Breast epithelium (tissue), 3 donors: ENCODE data around the gene CMTM6.

Source experiments
- CTCF ChIP-seq, 3 donors: fragments of 450-650 bp; IDR thresholded peaks; one replicate each; pipeline ENCODE4 v1.5.1; 2016 to 2017; ENCODE audit warnings: antibody characterized with exemption in 3 of 3, mild to moderate bottlenecking in 3 of 3, moderate library complexity in 3 of 3
- POLR2A ChIP-seq: fragments of 450-650 bp; IDR thresholded peaks from one replicate; pipeline ENCODE4 v1.6.1; 2016; ENCODE audit warnings: antibody characterized with exemption, mild to moderate bottlenecking, moderate library complexity

GRCh38 chr3:32449691-32450090, 53.0 kb downstream of the CMTM6 start:
- no peak for TF ChIP-seq CTCF (IDR thresholded peaks at IDR 0.05)
- TF ChIP-seq POLR2A: no peak
